Lower leg skin (tissue), 3 donors: ENCODE data around the gene PCDHB12.
"Not testable (repeated sequence)": the region's sequence is repeated elsewhere in the genome, so short reads cannot be mapped to it uniquely, and the experiment has no call there.

Experiments used
- CTCF ChIP-seq, 3 donors: fragments of 450-650 bp; IDR thresholded peaks; one replicate each; pipeline ENCODE4 v1.5.1; 2016; ENCODE audit warnings: antibody characterized with exemption in 3 of 3, mild to moderate bottlenecking in 3 of 3, moderate library complexity in 2 of 3
- POLR2A ChIP-seq, 2 donors: fragments of 450-650 bp; IDR thresholded peaks; one replicate each; pipeline ENCODE4 v1.6.1; 2016 to 2017; ENCODE audit warnings: antibody characterized with exemption in 2 of 2, mild to moderate bottlenecking in 1 of 2, moderate library complexity in 1 of 2

DNA sequence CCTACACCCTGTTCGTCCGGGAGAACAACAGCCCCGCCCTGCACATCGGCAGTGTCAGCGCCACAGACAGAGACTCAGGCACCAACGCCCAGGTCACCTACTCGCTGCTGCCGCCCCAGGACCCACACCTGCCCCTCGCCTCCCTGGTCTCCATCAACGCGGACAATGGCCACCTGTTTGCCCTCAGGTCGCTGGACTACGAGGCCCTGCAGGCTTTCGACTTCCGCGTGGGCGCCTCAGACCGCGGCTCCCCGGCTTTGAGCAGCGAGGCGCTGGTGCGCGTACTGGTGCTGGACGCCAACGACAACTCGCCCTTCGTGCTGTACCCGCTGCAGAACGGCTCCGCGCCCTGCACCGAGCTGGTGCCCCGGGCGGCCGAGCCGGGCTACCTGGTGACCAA is 19.8 kb upstream of the PCDHB12 start:
- not testable (repeated sequence) for TF ChIP-seq CTCF, POLR2A (IDR thresholded peaks at IDR 0.05)
